Measurements from ENCODE around the gene LRRC63.
"Not testable (repeated sequence)": the region's sequence is repeated elsewhere in the genome, so short reads cannot be mapped to it uniquely, and the experiment has no call there.

Gene LRRC63

DNA sequence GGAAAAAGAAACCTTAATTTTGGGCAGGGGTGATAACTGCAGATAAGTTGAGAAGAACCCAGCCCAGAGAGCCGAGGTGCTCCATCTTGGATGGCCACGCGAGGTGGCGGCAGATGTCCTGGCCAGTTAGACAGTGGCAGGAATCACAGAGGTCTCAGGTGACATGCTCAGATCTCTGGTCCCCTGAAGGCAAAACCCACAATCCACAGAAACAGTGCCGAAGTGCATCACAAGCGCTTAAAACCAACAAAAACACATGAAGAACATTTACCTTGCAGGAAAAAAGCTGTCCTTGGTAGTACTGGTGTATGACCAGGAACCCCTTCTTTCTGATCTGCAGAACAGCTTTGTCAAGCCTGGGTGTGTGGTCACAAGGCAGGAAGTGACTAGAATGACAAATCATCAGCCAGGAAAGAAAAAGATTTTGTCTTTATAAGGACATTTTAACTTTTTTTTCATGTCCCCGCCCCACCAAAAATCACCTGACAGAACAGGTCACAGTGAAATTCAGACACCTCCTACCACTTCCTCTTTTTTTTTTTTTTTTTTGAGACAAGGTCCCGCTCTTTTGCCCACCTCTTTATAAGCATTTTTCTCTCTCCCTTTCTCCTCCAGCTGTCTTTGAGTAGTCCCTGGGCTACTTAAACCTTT, 29.8 kb upstream of the LRRC63 start, which contains the start of gene LCP1:
Gene LCP1 (minus strand): TSS at position 338 of the 651 bp plus-strand sequence. CDS start 22,515 bp downstream, outside the sequence.
- peak; percentile 39 to 58 for DNase-seq (ENCODE audit: low read depth in 2 of 2)

DNA sequence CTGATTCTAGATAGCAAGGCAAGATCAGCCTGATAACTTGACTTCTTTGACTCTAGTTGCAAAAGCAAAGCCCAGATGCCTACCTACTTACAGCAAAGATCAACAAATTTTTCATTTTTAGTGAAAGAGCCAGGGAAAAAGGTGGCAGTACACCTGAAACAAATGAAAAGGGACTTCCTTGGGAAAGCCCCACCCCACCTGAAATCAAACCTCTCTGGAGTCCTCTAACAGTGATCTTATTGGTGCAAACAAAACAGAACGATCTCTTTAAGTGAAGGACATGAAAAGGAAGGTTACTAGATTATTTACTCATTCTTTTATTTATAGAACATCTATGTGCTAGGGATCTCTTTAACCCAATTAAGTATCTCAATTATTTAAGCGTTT, 29.2 kb upstream of the LRRC63 start:
- DNase-seq (ENCODE audit: low read depth in 2 of 2) = no peak

DNA sequence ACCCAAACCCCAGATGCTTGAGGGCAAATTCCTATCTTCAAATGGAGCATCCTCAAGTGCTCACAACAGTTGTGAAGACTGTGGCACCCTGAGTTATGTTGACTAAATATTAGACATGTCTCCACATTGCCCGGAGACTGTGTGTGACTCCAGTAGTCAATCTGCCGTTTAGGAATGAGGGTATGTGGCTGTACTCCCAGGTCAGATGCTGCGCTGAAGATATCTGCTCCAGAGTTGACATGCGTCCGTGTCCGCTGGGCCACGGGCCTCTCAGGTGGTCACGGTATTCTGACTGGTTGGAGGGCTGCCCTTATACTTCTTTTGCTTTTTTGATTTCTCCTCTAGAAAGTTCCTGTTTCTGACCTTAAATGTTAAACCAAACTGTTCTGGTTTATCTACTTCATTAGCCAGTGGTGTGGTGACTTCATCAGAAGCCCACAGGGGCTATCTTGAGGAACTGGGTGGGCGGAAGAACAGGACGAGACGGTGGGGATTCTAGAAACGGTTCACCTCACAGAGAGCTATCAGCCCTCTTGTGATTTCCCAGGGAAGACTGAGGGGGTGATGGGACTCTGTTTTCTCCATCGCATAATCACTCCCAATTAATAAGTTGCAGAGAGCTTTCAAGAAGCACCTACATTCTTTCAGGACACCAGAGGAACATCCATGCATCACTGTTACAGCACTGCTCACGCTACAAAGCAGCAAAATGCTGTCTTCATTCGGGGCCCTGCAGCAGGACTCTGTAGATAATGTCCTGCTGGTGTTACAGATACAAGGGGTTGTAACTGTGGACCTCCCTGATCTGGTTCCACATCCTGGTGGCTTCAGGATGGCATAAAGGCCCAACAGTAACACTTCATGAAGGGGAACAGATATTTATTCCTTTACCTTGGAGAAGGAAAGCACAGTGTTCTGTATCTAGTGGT, 28.4 kb upstream of the LRRC63 start:
- no peak for DNase-seq (ENCODE audit: low read depth in 2 of 2)

DNA sequence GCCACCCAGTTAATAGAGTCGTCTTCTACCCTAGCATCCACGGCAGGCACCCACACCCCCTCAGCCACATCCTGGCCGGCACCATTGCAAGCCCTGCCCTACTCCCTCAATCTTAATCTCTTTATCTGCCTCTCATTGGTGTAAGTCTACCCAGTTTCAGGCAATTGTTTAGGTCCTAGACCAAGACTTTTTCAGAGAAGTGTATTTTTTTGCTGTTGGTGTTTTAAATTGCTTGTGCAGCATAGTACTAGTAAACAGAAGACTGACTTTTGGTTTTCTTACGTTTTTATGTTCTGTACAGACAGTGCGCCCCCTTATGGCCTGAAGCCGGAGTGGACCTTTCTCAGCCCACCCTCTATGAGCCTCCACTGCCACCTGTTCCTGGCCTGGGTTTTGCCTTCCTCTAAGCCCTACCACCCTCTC, 27.4 kb upstream of the LRRC63 start:
- DNase-seq (ENCODE audit: low read depth in 2 of 2) = peak; percentile 55 to 62

DNA sequence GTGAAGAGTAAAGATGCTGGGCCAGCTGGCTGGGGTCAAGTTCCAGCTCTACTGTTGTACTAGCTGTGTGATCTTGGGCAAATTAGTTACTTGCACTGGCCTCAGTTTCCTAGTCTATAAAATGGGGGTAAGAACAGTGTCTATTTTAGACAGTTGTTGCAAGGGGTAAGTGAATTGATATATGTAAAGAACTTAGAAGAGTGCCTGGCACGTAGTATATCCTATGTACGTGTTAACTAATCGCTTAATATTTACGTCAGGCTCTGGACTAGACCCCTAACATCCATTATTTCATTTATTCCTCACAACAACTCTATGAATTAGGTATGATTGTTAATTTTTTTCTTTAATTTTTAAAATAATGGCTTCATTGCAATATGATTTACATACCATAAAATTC, 26.1 kb upstream of the LRRC63 start:
- DNase-seq (ENCODE audit: low read depth in 2 of 2) = no peak

DNA sequence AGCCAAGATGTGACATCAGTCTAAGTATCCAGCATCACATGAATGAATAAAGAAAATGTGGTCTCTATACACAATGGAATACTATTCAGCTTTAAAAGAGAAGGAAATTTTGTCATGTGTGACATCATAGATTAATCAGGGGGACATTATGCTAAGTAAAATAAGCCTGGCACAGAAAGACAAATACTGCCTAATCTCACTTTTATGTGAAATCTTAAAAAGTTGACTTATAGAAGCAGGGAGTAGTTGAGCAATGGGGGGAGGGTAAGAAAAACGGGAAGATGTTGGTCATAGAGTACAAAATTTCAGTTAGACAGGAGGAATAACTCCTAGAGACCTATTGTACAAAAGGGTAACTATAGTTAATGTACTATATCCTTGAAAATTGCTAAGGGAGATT, 19.3 kb upstream of the LRRC63 start:
- no peak for DNase-seq (ENCODE audit: low read depth in 2 of 2)

DNA sequence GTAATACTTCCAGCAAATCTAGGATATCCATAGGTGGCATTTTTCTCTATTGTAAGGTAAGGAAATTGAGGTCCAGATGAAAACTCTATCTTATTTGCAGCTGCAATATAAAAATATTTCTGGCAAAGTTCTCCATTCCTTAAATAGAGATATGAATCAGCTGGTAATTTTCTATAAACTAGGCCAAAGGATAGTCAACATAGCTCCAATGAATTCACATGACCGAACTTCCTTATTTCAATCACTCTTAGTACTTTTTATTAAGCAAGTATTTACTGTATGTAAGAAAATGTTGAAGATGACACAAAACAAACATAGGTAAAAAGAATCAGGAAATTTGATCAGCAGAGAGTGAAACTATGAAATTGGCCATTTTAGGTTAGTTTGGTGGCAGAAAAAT, 16.7 kb upstream of the LRRC63 start:
- DNase-seq (ENCODE audit: low read depth in 2 of 2) = no peak

DNA sequence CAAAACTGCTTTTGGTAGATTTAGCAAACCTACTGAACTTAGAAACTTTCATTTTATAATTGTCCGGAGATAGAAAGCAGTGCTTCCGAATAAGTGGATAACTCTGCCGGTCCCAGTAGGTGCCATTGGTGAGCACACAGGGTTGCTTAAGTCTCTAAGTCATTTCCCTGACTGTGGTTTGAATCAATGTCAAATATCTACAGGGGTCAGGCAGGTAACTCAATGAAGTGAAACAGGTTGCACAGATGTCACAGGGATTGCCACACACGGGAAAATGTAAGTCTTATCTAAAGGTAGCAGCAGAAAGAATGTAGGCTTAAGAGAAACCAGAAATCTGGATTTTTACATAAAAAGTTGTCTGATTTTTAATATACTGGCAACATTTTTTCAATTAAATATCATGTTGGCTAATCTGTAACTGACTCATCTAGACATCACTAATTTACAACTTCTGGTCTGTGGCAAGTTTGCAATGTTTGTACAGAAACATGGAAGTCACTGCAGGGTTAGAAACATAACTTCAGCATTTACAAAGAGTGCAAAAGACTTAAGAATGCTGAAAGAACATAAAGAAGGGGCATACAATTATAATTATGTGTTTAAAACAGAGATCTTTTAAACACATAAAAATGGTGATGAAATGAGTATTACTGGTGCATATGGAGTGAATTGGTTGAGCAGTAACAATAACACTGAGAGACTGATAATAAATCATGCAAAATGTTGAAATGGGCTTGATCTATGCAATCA, 14.3 kb upstream of the LRRC63 start:
- no peak for DNase-seq (ENCODE audit: low read depth in 2 of 2)

DNA sequence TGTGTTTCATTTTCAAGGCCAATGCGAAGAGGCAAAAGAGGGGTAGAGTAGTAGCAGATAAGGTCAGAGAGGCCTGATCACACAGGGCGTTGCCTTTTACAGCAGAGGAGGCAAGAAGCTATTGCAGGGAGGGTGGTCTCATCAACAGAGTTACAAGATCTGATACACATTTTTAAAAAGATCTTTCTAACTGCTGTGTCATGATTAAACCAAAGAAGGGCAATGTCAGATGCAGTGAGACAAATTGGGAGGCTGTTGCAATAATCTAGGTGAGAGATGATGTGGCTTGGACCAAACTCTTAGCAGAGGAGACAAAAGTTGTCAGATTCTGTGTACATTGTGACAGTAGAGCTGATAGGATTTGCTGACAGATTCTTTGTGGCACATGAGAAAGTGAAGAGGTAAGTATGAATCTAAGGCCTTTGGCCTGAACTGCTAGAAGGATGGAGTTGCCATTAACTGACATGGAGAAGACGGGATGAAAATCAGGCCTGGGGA, 13.0 kb upstream of the LRRC63 start:
- no peak for DNase-seq (ENCODE audit: low read depth in 2 of 2)

DNA sequence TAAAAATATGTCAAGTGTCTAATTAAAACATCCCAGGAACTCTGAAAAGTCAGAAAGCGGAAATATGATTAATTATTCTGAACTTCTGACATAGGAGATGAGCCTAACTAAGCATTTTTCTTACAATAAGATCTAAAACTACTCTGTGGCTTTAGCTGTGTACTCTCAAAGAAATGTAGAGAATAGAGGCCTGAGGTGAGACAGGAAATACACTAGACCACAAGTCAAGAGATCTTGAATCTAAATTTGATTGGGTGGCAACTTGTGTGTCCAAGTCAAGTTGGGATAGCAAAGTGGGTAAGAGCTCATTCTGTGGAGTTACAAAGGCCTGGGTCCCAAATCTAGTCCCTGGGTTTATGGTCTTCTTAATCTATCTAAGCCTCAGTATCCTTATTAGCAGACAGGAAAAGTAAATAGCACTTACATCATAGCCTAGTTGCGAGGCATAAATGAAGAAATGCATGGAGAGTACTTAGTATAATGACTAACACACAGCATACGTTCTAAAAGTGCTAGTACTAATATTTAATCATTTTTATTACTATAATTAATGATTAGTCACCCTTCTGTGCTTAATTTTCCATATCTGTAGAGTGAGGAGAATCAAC, 9.4 kb upstream of the LRRC63 start:
- no peak for DNase-seq (ENCODE audit: low read depth in 2 of 2)

DNA sequence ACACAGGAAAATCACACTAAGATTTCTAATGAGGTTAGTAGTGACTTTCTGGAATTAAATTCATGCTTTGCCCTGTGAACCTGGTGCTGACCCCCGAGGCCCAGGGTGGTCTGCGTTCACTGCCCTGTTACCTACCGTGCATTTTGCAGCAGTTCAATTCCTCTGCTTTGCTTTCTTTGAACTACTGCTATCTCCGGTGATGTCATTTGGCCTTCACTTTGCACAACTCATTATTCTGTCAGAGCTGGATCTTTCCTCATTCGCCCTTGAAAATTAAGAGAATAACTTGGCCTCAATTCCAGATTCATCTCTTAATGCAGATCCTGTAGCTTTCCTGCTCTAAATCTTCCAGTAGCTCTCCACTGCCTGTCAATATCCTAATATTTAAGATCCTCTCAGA, 8.8 kb upstream of the LRRC63 start:
- DNase-seq (ENCODE audit: low read depth in 2 of 2) = no peak

DNA sequence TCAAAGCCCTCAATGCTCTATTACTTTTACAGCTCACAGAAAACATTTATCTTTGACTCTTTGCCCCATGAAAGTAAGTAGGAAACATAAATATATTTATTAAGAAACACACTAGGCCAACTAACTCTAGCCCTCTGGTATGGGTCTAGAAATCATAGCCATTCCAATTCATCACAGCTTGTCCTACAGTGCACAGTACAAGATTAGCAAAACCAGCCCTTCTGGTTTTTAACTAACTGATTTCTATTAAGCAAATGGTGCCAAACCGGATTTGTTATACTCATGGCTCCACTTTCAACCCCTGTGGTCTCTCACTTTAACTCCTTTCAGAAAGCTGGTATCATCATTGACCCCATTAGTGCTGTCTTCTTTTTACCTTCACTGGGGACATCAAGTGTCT, 5.6 kb upstream of the LRRC63 start:
- no peak for DNase-seq (ENCODE audit: low read depth in 2 of 2)

DNA sequence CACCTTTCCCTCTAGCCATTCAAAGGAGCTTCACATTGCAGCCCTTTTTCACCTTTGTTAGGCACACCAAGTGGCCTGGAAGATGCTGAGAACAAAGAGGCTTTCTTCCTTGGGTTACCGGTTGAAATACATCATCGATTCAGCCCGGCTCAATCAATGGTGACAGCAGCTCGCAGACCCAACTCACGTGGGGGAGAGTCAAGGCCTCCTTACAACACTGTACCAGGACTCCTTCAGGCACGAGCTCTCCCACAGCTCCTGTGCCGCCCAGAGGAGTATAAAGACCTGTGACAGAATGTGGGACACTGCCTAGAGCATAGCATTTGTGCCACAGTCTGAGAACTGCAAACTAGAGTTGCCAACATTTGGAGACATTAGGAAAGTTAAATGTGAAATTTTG, 3.9 kb upstream of the LRRC63 start:
- no peak for DNase-seq (ENCODE audit: low read depth in 2 of 2)

DNA sequence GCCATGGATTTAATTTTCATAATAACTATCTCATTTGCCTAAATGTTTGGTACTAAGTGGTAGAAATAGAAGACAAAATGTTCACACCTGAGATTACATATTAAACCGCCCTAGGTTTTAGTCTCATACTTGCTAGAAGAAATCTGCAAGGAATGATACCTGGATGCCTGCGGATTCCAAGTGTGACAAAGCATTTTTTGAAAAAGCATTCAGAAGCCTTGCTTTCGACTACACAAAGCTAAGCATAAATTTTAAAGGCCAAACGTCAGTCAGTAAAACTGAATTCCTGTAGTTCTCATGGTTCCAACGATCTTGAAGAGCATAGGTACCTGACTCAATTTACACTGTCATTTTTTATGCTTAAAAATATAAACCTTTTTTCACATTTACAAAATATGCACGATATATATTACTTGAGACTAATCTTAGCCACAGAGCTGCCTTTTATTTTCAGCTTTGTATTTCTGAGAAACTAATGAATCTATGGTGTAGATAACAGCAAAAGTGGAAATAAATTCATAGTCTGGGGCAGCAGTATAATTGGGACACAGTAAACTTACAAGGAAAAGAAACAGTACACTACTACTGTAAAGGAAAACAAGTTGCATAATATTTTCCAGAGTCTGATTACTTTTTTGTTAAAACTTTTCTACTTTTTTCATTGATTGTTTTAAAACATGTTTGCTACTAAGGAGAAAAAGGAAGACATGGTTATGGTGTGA, 1.2 kb upstream of the LRRC63 start:
- no peak for DNase-seq (ENCODE audit: low read depth in 2 of 2)

DNA sequence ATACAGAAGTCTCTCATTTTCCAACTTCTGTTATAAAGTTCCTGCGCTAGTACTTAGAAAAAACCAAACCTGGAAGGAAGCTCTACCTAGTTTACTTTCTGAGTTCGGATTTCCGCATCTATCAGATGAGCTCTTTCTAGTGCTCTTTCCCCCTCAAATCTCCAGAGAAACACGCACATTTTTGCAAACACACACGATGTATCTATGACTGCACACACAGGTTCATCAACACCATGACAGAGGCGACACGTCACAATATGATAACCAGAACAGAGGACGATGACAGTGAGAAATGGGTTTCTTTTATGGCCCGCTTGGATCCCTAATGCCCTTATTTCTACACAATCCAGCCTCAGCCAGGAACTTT, 629 bp upstream of the LRRC63 start:
- DNase-seq (ENCODE audit: low read depth in 2 of 2) = no peak

DNA sequence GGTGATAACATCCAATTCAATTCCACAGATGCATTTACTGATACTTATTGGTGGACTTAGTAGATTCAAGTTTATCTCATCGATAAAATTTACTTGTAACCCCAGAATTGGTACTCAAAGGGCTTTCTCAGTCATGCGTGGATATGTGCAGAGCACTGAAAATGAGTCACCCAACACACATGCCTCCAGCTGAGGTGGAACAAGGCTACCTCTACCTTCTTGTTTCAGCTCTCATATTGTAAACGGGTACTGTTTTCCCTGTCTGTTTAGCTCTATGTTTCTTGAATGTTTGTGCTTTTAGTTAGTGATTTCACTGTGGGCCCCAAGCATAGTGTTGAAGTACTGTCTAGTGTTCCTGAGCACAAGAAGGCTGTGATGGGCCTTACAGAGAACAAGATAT, 1.5 kb downstream of the LRRC63 start:
- DNase-seq (ENCODE audit: low read depth in 2 of 2) = no peak

DNA sequence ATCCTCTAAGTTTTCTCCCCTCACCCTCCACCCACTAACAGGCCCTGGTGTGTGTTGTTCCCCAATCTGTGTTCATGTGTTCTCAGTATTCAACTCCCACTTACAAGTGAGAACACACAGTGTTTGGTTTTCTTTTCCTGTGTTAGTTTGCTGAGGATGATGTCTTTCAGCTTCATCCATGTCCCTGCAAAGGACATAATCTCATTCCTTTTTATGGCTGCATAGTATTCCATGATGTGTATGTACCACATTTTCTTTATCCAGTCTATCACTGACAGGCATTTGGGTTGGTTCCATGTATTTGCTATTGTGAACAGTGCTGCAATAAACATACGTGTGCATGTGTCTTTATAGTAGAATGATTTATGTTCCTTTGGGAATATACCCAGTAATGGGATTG, 3.0 kb downstream of the LRRC63 start:
- not testable (repeated sequence) for DNase-seq (ENCODE audit: low read depth in 2 of 2)

DNA sequence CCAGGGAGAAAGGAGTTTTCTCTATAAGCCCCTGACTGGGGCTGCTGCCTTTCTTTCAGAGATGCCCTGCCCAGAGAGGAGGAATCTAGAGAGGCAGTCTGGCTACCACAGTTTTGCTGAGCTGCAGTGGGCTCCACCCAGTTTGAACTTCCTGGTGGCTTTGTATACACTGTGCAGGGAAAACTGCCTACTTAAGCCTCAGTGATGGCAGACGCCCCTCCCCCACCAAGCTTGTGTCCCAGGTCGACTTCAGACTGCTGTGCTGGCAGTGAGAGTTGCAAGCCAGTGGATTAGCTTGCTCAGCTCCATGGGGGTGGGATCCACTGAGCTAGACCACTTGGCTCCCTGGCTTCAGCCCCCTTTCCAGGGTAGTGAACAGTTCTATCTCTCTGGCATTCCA, 8.5 kb downstream of the LRRC63 start:
- DNase-seq (ENCODE audit: low read depth in 2 of 2) = not testable (repeated sequence)

DNA sequence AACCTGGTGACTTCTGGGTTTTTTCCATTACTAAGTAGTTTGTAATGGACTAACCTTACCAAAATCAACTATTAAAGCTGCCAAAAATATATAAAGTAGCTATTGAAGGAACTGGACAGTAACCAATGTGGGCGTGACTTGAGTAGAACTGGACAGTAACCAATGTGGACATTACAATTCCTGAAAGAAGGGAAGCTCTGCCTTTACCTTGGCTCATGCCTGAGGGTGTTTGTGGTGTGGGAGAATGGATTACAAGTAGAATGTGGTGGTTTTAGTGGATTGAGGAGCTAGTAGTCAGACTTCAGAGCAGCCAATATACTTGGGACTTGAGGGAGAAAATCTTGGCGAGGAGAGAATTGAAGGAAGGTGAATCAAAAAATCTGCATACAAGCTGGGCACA, 17.5 kb downstream of the LRRC63 start:
- no peak for DNase-seq (ENCODE audit: low read depth in 2 of 2)

DNA sequence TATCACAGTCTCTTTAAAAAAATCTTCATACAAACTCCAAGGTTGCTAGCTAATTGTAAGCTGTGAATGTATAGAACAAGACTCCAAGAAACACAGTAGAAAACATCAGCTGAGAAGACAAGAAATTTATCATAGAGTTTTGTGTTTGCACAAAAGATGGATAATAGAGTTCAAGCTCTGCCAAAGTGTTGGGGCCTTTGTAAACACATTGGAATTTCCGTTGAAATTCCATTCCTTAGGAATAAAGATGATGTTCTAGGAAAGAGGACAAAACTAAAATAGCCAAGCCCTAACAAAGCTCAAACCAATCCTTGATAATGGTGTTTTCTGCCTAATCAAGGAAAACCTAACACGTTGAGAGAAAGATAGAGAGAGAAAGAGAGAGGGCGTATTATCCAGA, 20.6 kb downstream of the LRRC63 start:
- no peak for DNase-seq (ENCODE audit: low read depth in 2 of 2)

DNA sequence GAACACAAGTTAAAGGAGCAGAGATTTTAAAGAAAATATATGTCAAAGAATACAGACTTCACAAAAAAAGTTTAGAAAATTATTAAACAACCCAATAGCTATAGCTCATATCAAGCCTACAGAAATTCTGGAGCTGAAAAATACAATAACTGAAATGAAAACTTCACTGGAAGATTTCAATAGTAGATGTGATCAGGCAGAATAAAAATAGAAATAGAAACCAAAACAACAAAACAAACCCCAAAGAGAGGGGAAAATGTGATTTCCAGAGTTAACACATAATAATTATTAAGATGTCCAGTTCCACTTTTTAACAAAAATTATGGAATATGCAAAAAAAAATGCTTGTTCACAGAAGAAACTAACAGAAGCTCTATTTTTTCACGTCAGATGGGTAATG, 23.6 kb downstream of the LRRC63 start:
- no peak for DNase-seq (ENCODE audit: low read depth in 2 of 2)

Measured in stimulated activated CD8-positive, alpha-beta memory T cell treated with anti-CD3 and anti-CD28 coated beads, Interleukin-2, amount 100 ng/mL, for 1 hour (primary cell).